Activated naive CD8-positive, alpha-beta T cell treated with anti-CD3 and anti-CD28 coated beads for 36 hours (primary cell): ENCODE measurements around the gene EFCAB12. TPM values are rescaled to one million over a fixed set of nuclear protein-coding genes. Genes with fewer than 3 reads are reported as not detected.
A peak's percentile ranks its signal among the peaks of the same experiment; 100 is the strongest.
"Not testable (repeated sequence)": the region's sequence is repeated elsewhere in the genome, so short reads cannot be mapped to it uniquely, and the experiment has no call there.

Experiments
- DNase-seq: peaks from one replicate; pipeline ENCODE4 v3.0.0; 2021
- H3K27ac Mint-ChIP-seq: one replicate; pipeline ENCODE4 v1.8.0; 2022; ENCODE audit warnings: mild to moderate bottlenecking, moderate library complexity, mixed read lengths
- H3K27me3 Mint-ChIP-seq: one replicate; pipeline ENCODE4 v1.8.0; 2022; ENCODE audit warnings: mild to moderate bottlenecking, mixed read lengths
- H3K36me3 Mint-ChIP-seq: one replicate; pipeline ENCODE4 v1.8.0; 2021; ENCODE audit warnings: mild to moderate bottlenecking, mixed read lengths
- H3K4me1 Mint-ChIP-seq: one replicate; pipeline ENCODE4 v1.8.0; 2021; ENCODE audit warnings: mixed read lengths
- H3K4me3 Mint-ChIP-seq: one replicate; pipeline ENCODE4 v1.8.0; 2022; ENCODE audit warnings: mild to moderate bottlenecking, moderate library complexity, mixed read lengths
- H3K9me3 Mint-ChIP-seq: one replicate; pipeline ENCODE4 v1.8.0; 2022; ENCODE audit warnings: mixed read lengths
- total RNA-seq, 2 experiments: library from RNA; stranded (reverse); gene quantifications; one replicate each; pipeline ENCODE4 v1.2.3, GENCODE V29; 2021

EFCAB12 gene
- total RNA-seq, 2 experiments from 2014 or later = 0.24 to 0.39 TPM

GRCh38 chr3:129399145-129399894, 29.1 kb downstream of the EFCAB12 start:
- Mint-ChIP-seq H3K4me1 (peaks cover 18% of the 10 kb centered on the region), H3K36me3 (peaks cover 16% of the 10 kb centered on the region), H3K9me3 (no peaks in the 10 kb centered on the region), H3K27me3 (no peaks in the 10 kb centered on the region), H3K4me3 (peak overlapping the region; percentile 100), H3K27ac (peak overlapping the region; percentile 99)
- peak; percentile 70 for DNase-seq

DNA sequence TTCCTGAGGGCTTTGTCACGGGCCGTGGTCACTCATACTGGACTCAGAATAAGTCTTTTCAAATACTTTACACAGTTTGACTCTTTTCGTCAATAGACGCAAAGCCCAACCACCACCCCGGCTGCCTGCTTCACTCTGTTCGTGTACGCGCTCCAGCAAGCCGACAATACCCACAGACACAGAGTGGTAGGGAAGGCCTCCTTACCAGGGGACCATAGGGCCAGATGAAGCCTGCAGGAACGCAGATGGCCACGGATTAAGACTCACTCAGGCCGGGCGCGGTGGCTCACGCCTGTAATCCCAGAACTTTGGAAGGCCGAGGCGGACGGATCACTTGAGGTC, 29.7 kb downstream of the EFCAB12 start:
- Mint-ChIP-seq H3K4me3 (peak overlapping the region; percentile 100), H3K27ac (peak overlapping the region; percentile 99), H3K9me3 (no peaks in the 10 kb centered on the region), H3K27me3 (no peaks in the 10 kb centered on the region), H3K4me1 (peaks cover 19% of the 10 kb centered on the region), H3K36me3 (peaks cover 18% of the 10 kb centered on the region)
- DNase-seq = peak; percentile 12

DNA sequence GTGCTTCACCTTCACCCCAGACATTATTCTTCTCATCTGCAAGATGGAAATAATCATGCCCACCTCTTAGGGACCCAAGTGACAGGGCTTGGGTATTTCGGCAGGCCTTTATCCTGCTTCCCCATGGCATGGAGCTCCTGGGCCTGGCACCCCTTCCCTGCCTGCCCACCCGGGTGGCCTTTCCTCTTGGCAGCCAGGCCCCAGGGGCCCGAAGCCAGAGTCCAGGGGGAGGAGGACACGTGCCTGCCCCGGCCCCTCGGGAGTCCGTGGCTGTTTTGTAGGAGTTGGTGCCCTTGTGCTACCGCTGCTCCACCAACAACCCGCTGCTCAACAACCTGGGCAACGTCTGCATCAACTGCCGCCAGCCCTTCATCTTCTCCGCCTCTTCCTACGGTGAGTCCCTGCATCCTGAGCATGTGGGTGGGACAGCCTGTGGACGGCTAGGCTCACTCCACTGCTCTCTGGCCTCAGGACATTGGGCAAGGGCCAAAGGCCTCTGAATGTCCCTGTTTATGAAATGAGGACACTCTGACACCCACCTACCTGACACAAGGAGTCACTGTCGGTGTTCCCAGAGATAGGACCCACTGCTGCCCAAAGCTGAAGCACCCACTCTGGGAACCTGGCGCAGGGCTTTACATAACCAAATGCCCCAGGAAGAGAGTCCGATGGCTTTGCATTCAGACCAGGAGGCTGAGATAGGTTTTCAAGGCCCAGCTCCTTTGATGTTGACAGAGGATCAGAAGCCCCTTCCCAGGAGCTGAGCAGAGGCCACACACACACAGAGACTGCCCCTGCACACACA, 34.5 kb downstream of the EFCAB12 start:
- not testable (repeated sequence) for DNase-seq, H3K9me3 Mint-ChIP-seq, H3K27me3 Mint-ChIP-seq, H3K4me3 Mint-ChIP-seq
- Mint-ChIP-seq H3K27ac (peak overlapping the region; percentile 29), H3K36me3 (peaks cover 25% of the 10 kb centered on the region), H3K4me1 (peaks cover 19% of the 10 kb centered on the region)

- no peak overlapping the region for H3K27ac Mint-ChIP-seq
- H3K4me3 Mint-ChIP-seq = no peak overlapping the region
- no peak for DNase-seq
- no peaks in the 10 kb centered on the region for H3K9me3 Mint-ChIP-seq
- no peaks in the 10 kb centered on the region for H3K27me3 Mint-ChIP-seq
- peaks cover 15% of the 10 kb centered on the region for H3K4me1 Mint-ChIP-seq
- peaks cover 22% of the 10 kb centered on the region for H3K36me3 Mint-ChIP-seq
These were observed 35.2 kb downstream of the EFCAB12 start for GRCh38 chr3:129393271-129393670.

DNA sequence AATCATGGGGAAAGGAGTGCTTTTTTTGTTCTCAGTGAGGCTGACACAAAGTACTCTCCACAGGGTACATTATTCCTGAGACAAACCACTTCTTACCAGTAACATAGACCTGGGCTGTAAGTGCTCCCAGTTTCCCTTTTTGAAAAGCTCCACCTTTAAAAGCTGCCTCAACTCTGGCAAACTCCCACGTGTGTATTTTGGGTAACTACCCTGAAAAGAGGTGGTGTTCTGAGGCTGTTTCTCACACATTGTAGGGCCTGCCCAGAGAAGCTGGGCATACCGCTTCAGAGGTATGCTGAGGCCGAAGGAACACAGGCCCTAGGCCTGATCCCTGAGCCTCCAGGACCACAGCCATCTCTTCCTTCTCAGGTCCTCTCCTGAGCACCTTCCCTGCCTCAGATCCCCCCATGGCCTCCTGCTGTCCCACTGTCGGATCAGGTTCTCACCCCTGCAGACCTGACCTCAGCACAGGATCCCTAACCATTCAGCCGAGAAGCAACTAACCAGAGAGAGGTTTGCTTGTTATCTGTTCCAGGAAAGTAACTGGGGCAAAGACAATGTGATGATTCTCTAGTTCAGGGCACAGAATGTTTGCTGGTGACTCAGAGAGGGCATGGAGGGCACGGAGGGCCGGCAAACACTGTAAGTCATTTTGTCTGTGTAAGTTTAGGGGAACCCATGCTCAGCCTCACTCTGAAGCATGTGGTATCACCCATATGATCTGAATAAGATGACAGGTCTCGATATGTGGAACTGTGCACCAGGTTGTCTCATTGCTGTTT, 36.1 kb downstream of the EFCAB12 start:
- H3K27ac Mint-ChIP-seq, H3K9me3 Mint-ChIP-seq, H3K4me1 Mint-ChIP-seq, H3K4me3 Mint-ChIP-seq, H3K27me3 Mint-ChIP-seq, DNase-seq: not testable (repeated sequence)
- H3K36me3 Mint-ChIP-seq = peaks cover 24% of the 10 kb centered on the region

DNA sequence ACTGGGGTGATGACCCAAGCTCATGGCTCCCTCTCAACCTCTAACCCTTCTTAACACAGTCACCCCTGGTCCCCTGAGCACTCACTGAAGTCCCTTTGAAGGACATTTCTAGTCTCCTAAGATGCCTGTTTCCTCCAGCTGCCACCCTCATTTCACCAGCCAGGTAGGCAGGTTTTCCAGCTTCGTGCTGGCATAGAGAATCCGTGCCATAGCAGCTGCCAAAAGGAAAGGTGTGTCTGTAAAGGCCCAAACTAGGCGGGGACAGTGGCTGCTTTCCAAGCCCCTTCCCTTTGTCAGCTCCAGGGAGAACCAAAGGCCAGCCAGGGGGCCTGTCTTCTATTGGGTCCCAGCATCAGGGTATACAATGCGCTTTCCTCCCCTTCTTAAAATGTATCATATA, 36.9 kb downstream of the EFCAB12 start:
- peaks cover 28% of the 10 kb centered on the region for H3K36me3 Mint-ChIP-seq
- not testable (repeated sequence) for H3K9me3 Mint-ChIP-seq, H3K4me1 Mint-ChIP-seq, H3K27me3 Mint-ChIP-seq, DNase-seq, H3K27ac Mint-ChIP-seq, H3K4me3 Mint-ChIP-seq

DNA sequence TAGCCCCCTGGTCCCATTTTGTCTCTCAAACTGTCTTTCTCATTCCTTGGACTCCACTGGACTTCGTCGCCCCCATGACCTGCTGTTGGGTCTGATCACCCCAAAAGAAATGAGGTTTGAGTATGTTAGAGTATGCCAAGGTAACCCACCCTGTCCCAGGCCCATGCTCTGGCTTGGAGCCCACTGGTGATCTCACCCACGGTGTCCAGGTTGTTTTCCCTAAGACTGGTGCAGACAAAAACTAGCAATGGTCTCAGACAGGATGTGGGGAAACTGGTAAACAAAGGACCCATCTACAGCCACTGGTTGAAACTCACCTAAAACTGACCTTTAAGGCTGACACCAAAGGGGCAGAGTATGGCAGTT, 38.9 kb downstream of the EFCAB12 start:
- H3K9me3 Mint-ChIP-seq = no peaks in the 10 kb centered on the region
- no peaks in the 10 kb centered on the region for H3K27me3 Mint-ChIP-seq
- no peak overlapping the region for H3K4me3 Mint-ChIP-seq
- H3K36me3 Mint-ChIP-seq = peaks cover 25% of the 10 kb centered on the region
- no peak for DNase-seq
- no peak overlapping the region for H3K27ac Mint-ChIP-seq
- peaks cover 3% of the 10 kb centered on the region for H3K4me1 Mint-ChIP-seq

GRCh38 chr3:129388791-129389571, 39.5 kb downstream of the EFCAB12 start:
- H3K9me3 Mint-ChIP-seq, H3K27me3 Mint-ChIP-seq, H3K27ac Mint-ChIP-seq, DNase-seq, H3K4me3 Mint-ChIP-seq, H3K4me1 Mint-ChIP-seq: not testable (repeated sequence)
- H3K36me3 Mint-ChIP-seq = peaks cover 24% of the 10 kb centered on the region

- no peaks in the 10 kb centered on the region for H3K4me1 Mint-ChIP-seq
- no peaks in the 10 kb centered on the region for H3K9me3 Mint-ChIP-seq
- H3K36me3 Mint-ChIP-seq = peaks cover 22% of the 10 kb centered on the region
- no peak overlapping the region for H3K4me3 Mint-ChIP-seq
- no peak overlapping the region for H3K27ac Mint-ChIP-seq
- DNase-seq = no peak
- H3K27me3 Mint-ChIP-seq = no peaks in the 10 kb centered on the region
These were observed 40.9 kb downstream of the EFCAB12 start for GRCh38 chr3:129387487-129387886.

GRCh38 chr3:129386984-129387383, 41.5 kb downstream of the EFCAB12 start:
- no peaks in the 10 kb centered on the region for H3K27me3 Mint-ChIP-seq
- H3K27ac Mint-ChIP-seq = no peak overlapping the region
- no peaks in the 10 kb centered on the region for H3K4me1 Mint-ChIP-seq
- no peak for DNase-seq
- H3K36me3 Mint-ChIP-seq = peaks cover 22% of the 10 kb centered on the region
- H3K4me3 Mint-ChIP-seq = no peak overlapping the region
- H3K9me3 Mint-ChIP-seq = no peaks in the 10 kb centered on the region

- H3K27ac Mint-ChIP-seq, H3K4me3 Mint-ChIP-seq, DNase-seq, H3K9me3 Mint-ChIP-seq, H3K4me1 Mint-ChIP-seq, H3K27me3 Mint-ChIP-seq: not testable (repeated sequence)
- peaks cover 18% of the 10 kb centered on the region for H3K36me3 Mint-ChIP-seq
These were observed 42.9 kb downstream of the EFCAB12 start for GRCh38 chr3:129385507-129385906.

- Mint-ChIP-seq H3K36me3 (peaks cover 16% of the 10 kb centered on the region), H3K4me3 (no peak overlapping the region), H3K27me3 (no peaks in the 10 kb centered on the region), H3K27ac (no peak overlapping the region), H3K9me3 (no peaks in the 10 kb centered on the region), H3K4me1 (no peaks in the 10 kb centered on the region)
- no peak for DNase-seq
These were observed 43.7 kb downstream of the EFCAB12 start for GRCh38 chr3:129384594-129385323.

- not testable (repeated sequence) for H3K4me3 Mint-ChIP-seq, H3K9me3 Mint-ChIP-seq
- peaks cover 16% of the 10 kb centered on the region for H3K36me3 Mint-ChIP-seq
These were observed 44.3 kb downstream of the EFCAB12 start for GRCh38 chr3:129384103-129384502.

GRCh38 chr3:129383292-129383860, 45.1 kb downstream of the EFCAB12 start:
- no peaks in the 10 kb centered on the region for H3K27me3 Mint-ChIP-seq
- H3K4me3 Mint-ChIP-seq = no peak overlapping the region
- H3K27ac Mint-ChIP-seq = no peak overlapping the region
- peaks cover 15% of the 10 kb centered on the region for H3K36me3 Mint-ChIP-seq
- peak; percentile 57 for DNase-seq
- H3K9me3 Mint-ChIP-seq = no peaks in the 10 kb centered on the region
- no peaks in the 10 kb centered on the region for H3K4me1 Mint-ChIP-seq

More at GRCh38 chr3:129384103-129384502, 44.3 kb downstream of the EFCAB12 start:
- not testable (repeated sequence) for H3K27ac Mint-ChIP-seq, DNase-seq, H3K4me1 Mint-ChIP-seq, H3K27me3 Mint-ChIP-seq
